ENCODE data around the gene TRAPPC12.

GRCh38 chr2:3334392-3335345 is 44.8 kb upstream of the TRAPPC12 start:
- TF ChIP-seq POLR2AphosphoS5 (IDR thresholded peaks at IDR 0.05), result no peak
- TF ChIP-seq CTCF (IDR thresholded peaks at IDR 0.05), result no peak
- no peak for TF ChIP-seq POLR2A (IDR thresholded peaks at IDR 0.05)

All from gastroesophageal sphincter (tissue), 3 donors.